Hepatocyte (in vitro differentiated cells): Measurements from ENCODE around the gene POFUT1. TPM values are rescaled to one million over a fixed set of nuclear protein-coding genes. Genes with fewer than 3 reads are reported as not detected.
A peak's percentile ranks its signal among the peaks of the same experiment; 100 is the strongest.

Experiments
- DNase-seq: peaks from one replicate; pipeline ENCODE4 v3.0.0-alpha.2; 2016; ENCODE audit warnings: low spot score
- H2AFZ ChIP-seq: fragments of 200-600 bp; sonication (generic); 2 replicates; pipeline ENCODE4 v1.6.0; 2016; ENCODE audit warnings: antibody characterized with exemption, mild to moderate bottlenecking
- H3K27ac ChIP-seq: fragments of 200-600 bp; sonication (generic); 2 replicates; pipeline ENCODE4 v1.5.1; 2016; ENCODE audit warnings: mild to moderate bottlenecking
- H3K27me3 ChIP-seq: fragments of 200-600 bp; sonication (generic); 2 replicates; pipeline ENCODE4 v1.6.1; 2016
- H3K36me3 ChIP-seq: fragments of 200-600 bp; sonication (generic); replicated peaks from 2 replicates; pipeline ENCODE4 v1.5.1; 2016; ENCODE audit warnings: low read depth; ENCODE audit not compliant: insufficient read depth
- H3K4me1 ChIP-seq: fragments of 200-600 bp; sonication (generic); 2 replicates; pipeline ENCODE4 v1.5.1; 2016; ENCODE audit warnings: mild to moderate bottlenecking, moderate library complexity; ENCODE audit not compliant: insufficient read depth
- H3K4me2 ChIP-seq: fragments of 200-600 bp; sonication (generic); 2 replicates; pipeline ENCODE4 v1.6.0; 2016
- H3K4me3 ChIP-seq: fragments of 200-600 bp; sonication (generic); 2 replicates; pipeline ENCODE4 v1.5.1; 2016; ENCODE audit warnings: mild to moderate bottlenecking
- H3K79me2 ChIP-seq: fragments of 200-600 bp; sonication (generic); 2 replicates; pipeline ENCODE4 v1.6.0; 2017; ENCODE audit warnings: mild to moderate bottlenecking
- H3K9me2 ChIP-seq: fragments of 200-600 bp; sonication (generic); replicated peaks from 2 replicates; pipeline ENCODE4 v1.6.0; 2017; ENCODE audit warnings: mild to moderate bottlenecking; ENCODE audit not compliant: insufficient read depth
- H3K9me3 ChIP-seq: fragments of 200-600 bp; sonication (generic); 2 replicates; pipeline ENCODE4 v1.5.1; 2016; ENCODE audit warnings: low read depth, mild to moderate bottlenecking
- H4K20me1 ChIP-seq: fragments of 200-600 bp; sonication (generic); 2 replicates; pipeline ENCODE4 v1.6.0; 2016; ENCODE audit warnings: mild to moderate bottlenecking; ENCODE audit not compliant: insufficient read depth, poor library complexity, severe bottlenecking
- EZH2 ChIP-seq: fragments of 200-600 bp; sonication (generic); IDR thresholded peaks from 2 replicates; pipeline ENCODE4 v1.6.1; 2016; ENCODE audit warnings: antibody characterized with exemption, mild to moderate bottlenecking, borderline replicate concordance
- EZH2phosphoT487 ChIP-seq: fragments of 200-600 bp; sonication (generic); IDR thresholded peaks from one replicate; pipeline ENCODE4 v1.6.1; 2018; ENCODE audit warnings: antibody characterized with exemption, mild to moderate bottlenecking, low read depth, moderate library complexity; ENCODE audit not compliant: unreplicated experiment, severe bottlenecking
- WGBS: methylation state at CpG from one replicate; pipeline ENCODE4 v1.1.6; 2016; ENCODE audit warnings: low lambda C conversion rate; ENCODE audit errors: missing lambda C conversion rate; 5-methylcytosine and 5-hydroxymethylcytosine counted together
- polyA plus RNA-seq: library from polyadenylated mRNA; unstranded; fragments of >200 nt; fragmentation: Nextera tagmentation; extraction: Ambion mirVana; gene quantifications from 2 replicates; pipeline ENCODE4 v1.2.1, GENCODE V29; 2016
- total RNA-seq: library from RNA; depleted of rRNA; stranded (reverse); fragments of >200 nt; gene quantifications from 2 replicates; pipeline ENCODE4 v1.2.3, GENCODE V29; 2014
- TF ChIP-seq, protein P1 (sequence below): fragments of 200-600 bp; sonication (generic); IDR thresholded peaks from 2 replicates; pipeline ENCODE4 v1.5.1; 2016; ENCODE audit warnings: antibody characterized with exemption, mild to moderate bottlenecking; ENCODE audit not compliant: poor library complexity

The POFUT1 gene
- total and polyA plus RNA-seq, 2 experiments from 2014 or later: 42.0 to 81.4 TPM

DNA sequence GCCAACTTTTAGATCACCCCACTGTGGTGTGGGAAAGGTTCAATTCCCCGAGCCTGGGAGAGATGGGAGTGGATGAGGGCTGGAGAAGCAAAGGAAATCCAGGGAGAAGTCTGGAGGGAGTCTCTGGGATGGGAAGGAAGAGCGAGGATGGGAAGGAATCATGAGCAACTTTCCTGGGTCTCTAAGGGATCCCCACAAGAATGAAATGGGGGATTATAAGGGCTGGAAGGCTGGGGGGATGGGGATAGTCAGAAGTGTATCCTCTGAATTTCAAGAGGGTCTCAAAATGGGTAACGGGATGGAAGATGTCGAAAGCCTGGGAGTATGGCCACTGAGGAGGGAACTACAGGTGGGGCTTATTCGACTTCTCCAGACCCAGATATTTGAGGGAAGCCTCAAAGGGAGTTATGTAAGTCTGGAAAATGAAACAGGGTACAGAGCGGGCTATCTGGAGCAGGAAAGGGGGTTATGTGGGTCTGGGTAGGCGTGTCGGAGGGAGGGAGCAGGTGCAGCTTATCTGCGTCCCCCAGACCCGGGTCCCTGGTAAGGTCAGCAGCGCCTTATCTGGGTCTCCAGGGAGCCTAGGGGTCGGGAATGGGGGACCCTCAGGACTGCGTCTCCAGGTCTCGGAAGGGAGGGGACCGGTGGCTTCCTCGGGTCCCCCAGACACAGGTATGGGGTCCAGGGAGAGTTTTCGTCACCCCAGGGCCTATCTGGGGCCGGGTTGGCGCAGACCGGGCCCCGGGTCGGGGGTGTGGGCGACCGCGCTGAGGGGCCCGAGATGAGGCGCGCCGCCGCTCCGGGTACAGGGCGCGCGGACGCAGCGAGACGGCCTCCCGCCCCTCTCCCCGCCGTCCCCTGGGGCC is 687 bp upstream of the POFUT1 start:
- Histone ChIP-seq H3K9me2 (no peaks in the 10 kb centered on the region), H3K9me3 (no peaks in the 10 kb centered on the region), H4K20me1 (peaks cover 17% of the 10 kb centered on the region), H3K36me3 (no peaks in the 10 kb centered on the region), H3K4me2 (peak overlapping the region; percentile 90), H3K27me3 (no peaks in the 10 kb centered on the region), H2AFZ (peak overlapping the region; percentile 22), H3K27ac (peak overlapping the region; percentile 99), H3K4me1 (peaks cover 74% of the 10 kb centered on the region), H3K4me3 (peak overlapping the region; percentile 90), H3K79me2 (peaks cover 87% of the 10 kb centered on the region)
- TF ChIP-seq EZH2phosphoT487 (no peak), EZH2 (no peak)
- TF ChIP-seq, protein P1, sequence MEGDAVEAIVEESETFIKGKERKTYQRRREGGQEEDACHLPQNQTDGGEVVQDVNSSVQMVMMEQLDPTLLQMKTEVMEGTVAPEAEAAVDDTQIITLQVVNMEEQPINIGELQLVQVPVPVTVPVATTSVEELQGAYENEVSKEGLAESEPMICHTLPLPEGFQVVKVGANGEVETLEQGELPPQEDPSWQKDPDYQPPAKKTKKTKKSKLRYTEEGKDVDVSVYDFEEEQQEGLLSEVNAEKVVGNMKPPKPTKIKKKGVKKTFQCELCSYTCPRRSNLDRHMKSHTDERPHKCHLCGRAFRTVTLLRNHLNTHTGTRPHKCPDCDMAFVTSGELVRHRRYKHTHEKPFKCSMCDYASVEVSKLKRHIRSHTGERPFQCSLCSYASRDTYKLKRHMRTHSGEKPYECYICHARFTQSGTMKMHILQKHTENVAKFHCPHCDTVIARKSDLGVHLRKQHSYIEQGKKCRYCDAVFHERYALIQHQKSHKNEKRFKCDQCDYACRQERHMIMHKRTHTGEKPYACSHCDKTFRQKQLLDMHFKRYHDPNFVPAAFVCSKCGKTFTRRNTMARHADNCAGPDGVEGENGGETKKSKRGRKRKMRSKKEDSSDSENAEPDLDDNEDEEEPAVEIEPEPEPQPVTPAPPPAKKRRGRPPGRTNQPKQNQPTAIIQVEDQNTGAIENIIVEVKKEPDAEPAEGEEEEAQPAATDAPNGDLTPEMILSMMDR: no peak
- peak; percentile 40 for DNase-seq
- WGBS: 6% methylated on average over 27 of the region's 40 CpGs

DNA sequence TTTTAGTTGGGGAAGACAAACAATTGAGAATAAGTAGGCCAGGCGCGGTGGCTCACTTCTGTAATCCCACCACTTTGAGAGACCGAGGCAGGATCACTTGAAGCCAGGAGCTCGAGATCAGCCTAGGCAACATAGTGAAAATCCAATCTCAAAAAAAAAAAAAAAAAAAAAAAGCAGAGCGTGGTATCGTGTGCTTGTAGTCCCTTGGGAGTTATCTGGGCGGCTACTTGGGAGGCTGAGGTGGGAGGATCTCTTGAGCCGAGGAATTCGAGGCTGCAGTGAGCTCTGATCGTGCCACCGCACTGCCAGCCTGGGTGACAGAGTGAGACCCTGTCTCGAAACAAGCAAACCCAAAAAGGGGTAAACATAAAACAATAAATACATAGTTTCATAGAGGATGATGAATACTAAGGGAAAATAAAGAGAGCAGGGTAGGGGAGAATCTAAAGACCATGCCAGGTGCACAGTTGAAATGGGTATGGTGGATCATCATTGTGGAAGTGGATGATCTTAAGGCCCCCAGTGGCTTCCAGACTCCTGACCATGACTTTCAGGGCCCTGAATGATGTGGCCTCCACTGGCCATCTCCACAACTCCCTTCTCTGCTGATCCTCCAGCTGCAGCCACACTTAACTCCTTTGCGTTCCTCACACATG is 947 bp downstream of the POFUT1 start:
- Histone ChIP-seq H3K36me3 (no peaks in the 10 kb centered on the region), H3K79me2 (peaks cover 85% of the 10 kb centered on the region), H3K4me3 (peak overlapping the region; percentile 98), H3K27me3 (no peaks in the 10 kb centered on the region), H3K9me2 (no peaks in the 10 kb centered on the region), H3K4me2 (peak overlapping the region; percentile 87), H3K9me3 (no peaks in the 10 kb centered on the region), H3K4me1 (peaks cover 65% of the 10 kb centered on the region), H4K20me1 (peaks cover under 1% of the 10 kb centered on the region), H2AFZ (peak overlapping the region; percentile 95), H3K27ac (peak overlapping the region; percentile 96)
- TF ChIP-seq, protein P1: no peak
- 79% methylated on average over 13 of the region's 13 CpGs for WGBS
- no peak for DNase-seq

DNA sequence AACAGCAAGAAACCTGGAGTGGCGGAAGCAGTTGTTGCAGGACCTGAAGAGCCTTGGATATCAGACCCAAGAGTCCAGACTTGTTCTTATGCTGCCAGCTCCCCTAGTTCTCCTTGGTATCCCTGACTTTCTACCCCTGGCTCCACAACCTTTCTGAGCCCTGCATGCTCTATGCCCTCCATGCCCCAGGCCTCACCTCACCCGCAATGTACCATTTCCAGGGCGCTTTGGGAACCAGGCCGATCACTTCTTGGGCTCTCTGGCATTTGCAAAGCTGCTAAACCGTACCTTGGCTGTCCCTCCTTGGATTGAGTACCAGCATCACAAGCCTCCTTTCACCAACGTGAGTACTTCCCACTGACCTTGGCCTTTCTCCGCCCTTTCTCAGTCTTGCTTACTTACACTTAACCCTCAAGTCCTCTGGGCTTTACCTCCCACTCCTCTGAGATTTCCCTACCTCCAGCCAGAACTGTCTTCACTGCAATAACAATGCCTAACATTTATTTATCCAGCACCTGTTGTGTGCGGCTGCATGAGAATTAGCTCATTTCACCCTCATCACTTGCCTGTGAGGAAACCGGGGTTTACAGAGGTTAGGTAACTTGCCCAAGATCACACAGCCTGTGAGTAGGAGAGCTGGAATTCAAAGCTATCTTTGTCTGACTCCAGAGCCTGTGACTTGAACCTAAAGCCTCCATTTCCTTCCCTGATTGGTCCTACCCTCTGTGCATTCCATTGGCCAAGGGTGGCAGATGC is 2.3 kb downstream of the POFUT1 start:
- no peak for TF ChIP-seq EZH2
- no peak for TF ChIP-seq EZH2phosphoT487
- TF ChIP-seq, protein P1: no peak
- no peak overlapping the region for H3K4me3 ChIP-seq
- H3K36me3 ChIP-seq: no peaks in the 10 kb centered on the region
- 84% methylated on average over 9 of the region's 9 CpGs for WGBS
- H3K9me3 ChIP-seq: no peaks in the 10 kb centered on the region
- peaks cover 61% of the 10 kb centered on the region for H3K4me1 ChIP-seq
- peak overlapping the region; percentile 96 for H3K27ac ChIP-seq
- H2AFZ ChIP-seq: no peak overlapping the region
- no peaks in the 10 kb centered on the region for H3K27me3 ChIP-seq
- H3K79me2 ChIP-seq: peaks cover 81% of the 10 kb centered on the region
- no peaks in the 10 kb centered on the region for H4K20me1 ChIP-seq
- no peaks in the 10 kb centered on the region for H3K9me2 ChIP-seq
- peak overlapping the region; percentile 87 for H3K4me2 ChIP-seq
- no peak for DNase-seq
